NCI-H1694 treated with DMSO at 0.1 percent for 48 hours (cell line): Measurements from ENCODE around the gene VPS37B.
"Not testable (repeated sequence)": the region's sequence is repeated elsewhere in the genome, so short reads cannot be mapped to it uniquely, and the experiment has no call there.

Source experiments
- DNase-seq: peaks from one replicate; lab custom pipeline; 2025; lab: John Stamatoyannopoulos, UW

Gene VPS37B

GRCh38 chr12:122880668-122881067 lies 15.3 kb downstream of the VPS37B start:
- DNase-seq: peak; percentile 45

GRCh38 chr12:122880155-122880667 lies 15.7 kb downstream of the VPS37B start:
- DNase-seq: no peak

- no peak for DNase-seq
Measured at GRCh38 chr12:122878780-122879612, 16.9 kb downstream of the VPS37B start.

GRCh38 chr12:122876731-122877130 lies 19.2 kb downstream of the VPS37B start:
- DNase-seq: no peak

GRCh38 chr12:122876281-122876680 lies 19.6 kb downstream of the VPS37B start:
- DNase-seq: not testable (repeated sequence)

- no peak for DNase-seq
Measured at GRCh38 chr12:122875590-122876220, 20.2 kb downstream of the VPS37B start.

GRCh38 chr12:122874081-122874480 lies 21.8 kb downstream of the VPS37B start:
- DNase-seq: no peak

- DNase-seq: no peak
Measured at GRCh38 chr12:122873540-122873939, 22.4 kb downstream of the VPS37B start.

GRCh38 chr12:122872815-122873361 lies 23.0 kb downstream of the VPS37B start:
- DNase-seq: no peak

GRCh38 chr12:122871851-122872780 lies 23.8 kb downstream of the VPS37B start:
- no peak for DNase-seq

- no peak for DNase-seq
Measured at GRCh38 chr12:122870867-122871664, 24.9 kb downstream of the VPS37B start.

- no peak for DNase-seq
Measured at GRCh38 chr12:122870163-122870842, 25.6 kb downstream of the VPS37B start.

- DNase-seq: no peak
Measured at GRCh38 chr12:122869207-122869973, 26.5 kb downstream of the VPS37B start.

GRCh38 chr12:122868471-122869177 lies 27.3 kb downstream of the VPS37B start:
- no peak for DNase-seq

GRCh38 chr12:122867691-122868461 lies 28.0 kb downstream of the VPS37B start:
- DNase-seq: no peak

GRCh38 chr12:122866950-122867607 lies 28.8 kb downstream of the VPS37B start:
- DNase-seq: no peak

GRCh38 chr12:122866379-122866778 lies 29.5 kb downstream of the VPS37B start:
- DNase-seq: no peak
